ENCODE data around the gene PLXNA4.

PLXNA4 gene

DNA sequence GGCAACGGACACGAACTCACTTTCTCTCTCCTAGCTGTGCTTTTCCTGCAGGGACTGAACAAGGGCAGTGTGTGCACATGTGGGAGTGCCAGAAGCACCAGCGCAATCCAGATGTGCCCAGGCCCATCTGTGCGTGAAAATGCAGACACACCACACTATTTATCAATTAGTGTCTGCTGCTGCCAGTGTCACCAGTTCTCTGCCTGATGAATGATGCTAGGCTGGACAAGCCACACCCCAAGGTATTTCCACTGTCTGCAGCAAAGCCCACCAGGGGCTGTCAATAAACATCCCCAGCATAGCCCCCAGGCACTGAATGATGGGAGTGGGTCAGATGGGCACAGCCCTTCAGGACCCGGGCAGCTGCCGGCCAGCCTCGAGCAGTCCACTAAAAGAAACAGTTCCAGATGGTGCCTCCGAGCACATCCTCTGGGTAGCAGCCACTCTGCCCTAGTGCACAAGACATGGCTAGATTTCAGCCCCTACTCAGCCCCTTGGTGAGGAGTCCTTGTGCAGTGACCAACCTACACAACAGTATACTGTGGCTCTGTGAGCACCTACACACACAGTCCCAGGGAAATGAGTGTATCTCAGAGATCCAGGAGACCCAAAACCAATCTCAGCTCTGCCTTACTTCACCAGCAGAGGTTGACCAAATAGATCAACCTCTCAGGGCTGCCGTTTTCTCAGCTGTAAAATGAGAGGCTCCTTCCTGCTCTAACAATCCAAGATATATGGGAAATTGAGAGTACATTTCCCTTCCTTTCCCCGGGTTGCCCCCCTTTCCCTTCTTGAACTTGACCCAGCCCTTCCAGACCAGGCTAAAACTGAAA, 314.7 kb downstream of the PLXNA4 start:
- DNase-seq (ENCODE audit: low read depth), result no peak

DNA sequence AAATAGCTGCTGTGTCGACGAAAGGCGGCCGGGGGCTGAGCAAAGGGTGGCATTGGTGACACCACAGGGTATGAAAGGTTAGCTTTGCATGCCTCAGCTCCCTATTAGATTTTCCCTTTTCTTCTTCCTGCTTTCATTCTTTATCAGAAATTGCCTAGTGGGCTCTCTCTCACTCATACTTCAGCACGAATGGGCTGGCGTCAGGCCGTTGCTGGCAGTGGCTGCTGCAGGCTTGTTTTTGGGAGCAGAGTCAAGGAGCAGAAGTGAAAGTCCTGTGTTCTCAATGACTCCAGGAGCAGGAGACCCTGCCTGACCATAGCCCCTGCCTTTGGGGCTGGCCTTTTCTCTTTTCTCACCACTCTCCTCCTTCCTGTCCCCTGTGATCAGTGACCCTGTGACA, 318.0 kb downstream of the PLXNA4 start:
- DNase-seq (ENCODE audit: low read depth), result no peak

DNA sequence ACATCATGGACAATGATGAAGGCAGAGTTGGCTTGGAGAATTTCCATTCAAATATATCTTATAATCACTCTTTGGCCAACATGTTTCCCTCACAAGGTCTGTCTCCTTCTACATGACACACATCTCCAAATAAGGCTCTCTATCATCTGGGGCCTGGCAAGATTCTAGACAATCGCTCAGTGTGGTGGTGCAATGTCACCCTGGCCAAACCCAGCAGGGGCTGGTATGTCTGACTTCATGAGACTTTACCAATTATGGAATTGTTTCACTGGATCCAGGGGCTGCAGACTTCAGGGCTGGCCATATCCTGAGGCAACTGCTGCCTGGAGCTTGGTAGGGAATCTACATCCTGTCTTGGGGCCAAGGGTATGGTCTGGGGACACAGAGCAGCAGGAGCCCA, 319.0 kb downstream of the PLXNA4 start:
- DNase-seq (ENCODE audit: low read depth), result no peak

DNA sequence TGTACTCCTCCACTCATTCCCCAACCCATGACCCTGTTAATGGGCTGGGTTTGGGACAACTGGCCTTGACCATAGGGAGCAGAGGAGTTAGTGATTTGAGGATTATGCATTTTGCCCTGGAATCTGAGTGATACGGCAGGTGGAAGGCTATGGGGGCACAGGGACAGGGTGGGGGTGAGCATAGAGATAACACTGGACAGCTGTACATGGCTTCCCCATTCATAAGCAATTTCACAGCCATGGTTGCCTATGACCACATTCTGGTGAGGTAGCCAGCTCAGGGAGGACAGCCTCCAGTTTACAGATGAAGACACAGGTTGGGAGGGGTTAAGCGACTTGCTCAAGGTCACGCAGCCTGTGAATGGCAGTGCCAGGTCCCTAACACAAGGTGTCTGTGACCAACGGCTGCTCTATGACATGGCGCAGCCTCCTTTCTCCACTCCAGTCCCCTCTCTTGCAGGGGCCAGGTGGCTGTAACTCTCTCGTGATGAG, 319.5 kb downstream of the PLXNA4 start:
- DNase-seq (ENCODE audit: low read depth), result no peak

DNA sequence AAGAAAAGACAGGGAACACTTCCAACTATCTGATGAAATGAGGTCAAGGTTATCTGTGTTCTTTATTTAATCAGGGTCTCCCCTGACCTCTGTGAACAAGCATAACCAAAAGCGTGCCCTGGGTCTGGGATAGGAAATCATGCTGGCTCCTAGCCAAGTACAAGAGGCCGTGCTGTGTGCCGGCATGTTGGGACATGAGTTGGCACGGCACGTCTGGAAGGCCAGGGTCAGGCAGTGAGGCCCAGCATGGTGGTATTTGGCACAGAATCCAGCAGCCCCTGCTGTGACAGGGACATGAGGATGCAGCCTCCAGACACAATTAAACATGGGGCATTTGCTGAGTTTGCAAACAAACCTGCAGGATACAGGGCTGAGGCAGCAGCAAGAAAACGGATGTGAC, 320.4 kb downstream of the PLXNA4 start:
- no peak for DNase-seq (ENCODE audit: low read depth)

DNA sequence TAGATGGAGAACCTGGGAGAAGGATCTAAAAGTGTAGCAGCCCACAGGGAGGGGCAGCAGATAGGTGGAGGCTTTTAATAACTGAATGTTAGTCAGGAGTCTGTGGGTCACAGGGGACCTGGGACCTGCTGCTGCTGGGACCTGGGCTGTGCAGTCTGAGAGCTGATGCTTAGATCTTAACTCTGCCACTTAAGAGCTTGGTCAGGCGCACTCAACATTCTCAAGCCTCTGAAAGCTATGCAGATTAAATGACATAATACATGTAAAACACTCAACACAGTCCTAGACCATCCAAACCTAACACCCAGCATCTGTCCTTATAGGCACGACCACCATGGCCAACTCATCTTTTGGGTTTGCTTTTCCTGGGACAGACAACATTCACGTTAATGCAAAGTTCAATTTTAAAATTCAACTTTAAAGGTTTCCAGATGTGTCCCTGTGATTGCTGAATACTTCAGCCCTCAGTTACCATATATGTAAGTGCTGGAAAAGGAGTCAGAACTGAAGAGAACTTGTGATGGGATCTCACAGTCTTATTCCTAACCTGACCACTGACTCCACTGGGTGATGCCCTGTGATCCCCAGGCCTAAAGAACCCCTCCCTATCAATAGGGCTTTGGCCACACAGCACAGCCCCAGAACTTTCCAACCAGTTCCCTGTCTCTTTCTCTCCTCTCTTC, 321.0 kb downstream of the PLXNA4 start:
- DNase-seq (ENCODE audit: low read depth), result no peak

DNA sequence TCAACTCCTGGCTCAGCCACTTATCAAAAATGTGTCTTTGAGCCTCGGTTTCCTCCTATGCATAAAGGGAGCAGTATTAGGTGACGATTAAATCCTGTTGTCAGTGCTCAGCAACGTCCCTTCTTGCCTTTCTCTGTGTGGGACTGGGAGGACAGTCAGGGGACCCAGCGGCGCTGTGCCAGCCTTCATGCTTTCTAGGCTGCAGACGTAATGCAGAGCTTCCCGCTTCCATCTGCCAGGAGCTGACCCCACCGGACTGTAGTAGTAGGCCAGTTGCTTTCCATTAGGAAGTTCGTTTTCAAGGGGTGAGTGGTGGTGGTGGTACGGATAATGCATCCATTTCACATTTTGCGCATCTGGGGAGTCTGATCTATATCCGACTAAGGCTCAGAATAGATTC, 321.8 kb downstream of the PLXNA4 start:
- DNase-seq (ENCODE audit: low read depth), result no peak

DNA sequence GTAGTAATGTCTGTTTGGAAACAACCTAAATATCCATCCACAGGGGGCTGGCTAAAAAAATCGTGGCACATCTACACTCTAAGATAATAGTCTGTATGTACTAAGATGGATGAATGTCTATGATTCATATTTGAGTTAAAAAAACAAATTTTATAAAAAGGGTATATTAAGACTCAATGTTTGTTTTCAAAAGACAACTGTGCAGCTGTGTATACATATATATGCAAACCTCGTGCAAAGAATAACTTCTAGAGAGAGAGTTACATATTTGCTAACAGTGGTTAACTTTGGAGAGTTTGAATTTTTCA, 323.5 kb downstream of the PLXNA4 start:
- no peak for DNase-seq (ENCODE audit: low read depth)

DNA sequence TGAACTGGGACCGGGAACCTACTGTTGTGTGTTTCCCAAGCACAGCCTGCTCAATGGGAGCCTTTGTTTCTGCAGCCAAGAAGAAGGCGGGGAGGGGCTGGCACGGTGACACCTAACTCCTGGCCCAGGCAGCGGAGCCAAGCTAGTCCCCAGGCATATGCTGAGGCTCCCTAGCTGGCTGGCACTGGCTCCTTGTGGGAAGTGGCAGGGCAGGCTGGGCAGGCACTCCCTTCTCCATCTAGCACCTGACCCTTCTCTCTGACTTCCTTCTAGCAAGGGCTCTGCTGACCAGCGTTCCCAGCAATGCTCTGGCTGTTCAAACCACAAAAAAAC, 325.0 kb downstream of the PLXNA4 start:
- DNase-seq (ENCODE audit: low read depth), result no peak

DNA sequence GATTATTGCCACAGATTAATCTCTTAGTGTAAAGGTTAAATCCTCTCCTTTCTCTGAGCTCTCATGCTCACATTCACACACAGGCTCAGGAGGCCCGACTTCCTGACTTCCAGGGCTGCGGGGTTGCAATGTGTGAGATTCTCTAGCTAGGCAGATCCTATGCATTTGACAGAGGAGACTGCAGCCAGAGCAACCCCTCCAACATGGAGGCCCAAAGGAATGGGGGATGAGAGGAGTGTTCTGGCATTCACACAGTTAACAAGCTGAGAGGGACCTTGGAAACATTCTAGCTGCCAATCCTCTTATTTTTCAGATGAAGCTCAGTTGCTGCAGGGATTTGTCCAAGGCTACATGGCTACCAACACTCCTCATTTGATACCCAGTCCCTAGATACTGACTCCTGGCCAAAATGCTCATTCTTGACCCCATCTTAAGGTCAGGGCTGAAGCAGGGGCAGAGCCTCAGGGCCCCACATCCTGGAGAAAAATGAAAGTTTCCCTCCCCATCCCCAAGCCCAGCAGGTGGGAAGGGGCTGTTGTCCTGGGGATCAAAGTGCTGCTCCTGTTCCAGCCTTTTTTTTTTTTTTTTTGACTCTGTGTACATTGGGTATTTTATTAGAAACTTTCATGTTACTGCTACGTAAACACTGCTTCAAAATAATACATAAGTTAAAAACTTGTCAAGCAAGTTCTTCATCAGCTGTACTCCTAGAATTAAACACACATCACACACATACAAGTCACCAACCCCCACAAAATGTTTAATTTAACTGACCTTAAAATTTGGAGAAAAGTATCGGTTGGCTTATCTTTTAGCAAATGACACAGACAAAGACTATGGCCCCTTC, 325.6 kb downstream of the PLXNA4 start:
- DNase-seq (ENCODE audit: low read depth), result no peak

DNA sequence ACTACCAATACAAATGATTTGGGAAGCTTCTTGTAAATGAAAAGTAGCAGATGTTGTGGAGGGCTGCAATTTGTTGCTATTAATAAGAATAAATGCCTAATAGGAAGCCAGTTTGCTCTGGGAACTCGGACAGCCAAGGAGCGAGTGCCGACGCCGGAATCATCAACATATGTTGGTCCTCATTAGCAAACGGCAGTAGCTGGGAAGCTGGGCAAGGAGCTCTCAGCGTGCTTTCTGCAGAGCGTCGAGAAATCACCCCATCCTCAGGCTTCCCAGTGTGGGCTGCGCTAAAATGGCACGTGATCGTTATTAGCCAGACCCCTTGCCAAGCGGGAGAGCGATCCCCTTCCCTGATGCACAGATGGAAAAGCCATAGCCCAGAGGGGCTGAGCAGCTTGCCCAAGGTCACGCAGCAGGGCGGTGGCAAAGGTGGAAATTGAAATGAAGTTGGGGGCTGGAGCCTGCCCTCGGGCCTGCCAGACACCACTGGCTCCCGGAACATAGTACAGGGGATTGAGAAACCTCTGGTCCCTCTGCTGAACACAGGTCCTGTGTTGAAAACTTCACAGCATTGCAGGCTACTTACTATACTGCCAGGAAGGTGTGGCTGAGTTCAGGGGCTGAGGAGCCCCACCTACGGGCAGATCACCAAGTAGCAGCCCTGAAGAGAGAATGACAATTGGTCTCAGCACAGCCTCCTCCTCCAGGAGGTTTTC, 326.9 kb downstream of the PLXNA4 start:
- no peak for DNase-seq (ENCODE audit: low read depth)

DNA sequence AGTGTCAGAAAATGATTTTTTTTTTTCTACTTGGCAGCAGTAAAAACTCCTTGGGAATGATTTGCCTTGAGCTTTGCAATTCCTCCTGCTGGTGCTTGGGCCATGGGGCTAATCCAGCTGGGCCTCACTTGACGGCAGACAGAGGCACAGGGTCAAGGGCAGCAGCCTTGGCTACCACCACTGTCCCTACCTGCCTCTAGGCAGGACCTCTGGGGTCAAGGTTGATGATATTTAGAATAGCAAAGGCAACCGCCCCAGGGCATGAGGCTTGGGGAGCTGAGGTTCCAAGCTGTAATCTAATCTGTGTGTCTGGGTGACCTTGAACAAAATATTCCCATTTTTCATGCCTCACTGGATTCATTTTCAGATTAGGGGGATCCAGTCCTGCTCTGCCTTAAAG, 327.4 kb downstream of the PLXNA4 start:
- no peak for DNase-seq (ENCODE audit: low read depth)

DNA sequence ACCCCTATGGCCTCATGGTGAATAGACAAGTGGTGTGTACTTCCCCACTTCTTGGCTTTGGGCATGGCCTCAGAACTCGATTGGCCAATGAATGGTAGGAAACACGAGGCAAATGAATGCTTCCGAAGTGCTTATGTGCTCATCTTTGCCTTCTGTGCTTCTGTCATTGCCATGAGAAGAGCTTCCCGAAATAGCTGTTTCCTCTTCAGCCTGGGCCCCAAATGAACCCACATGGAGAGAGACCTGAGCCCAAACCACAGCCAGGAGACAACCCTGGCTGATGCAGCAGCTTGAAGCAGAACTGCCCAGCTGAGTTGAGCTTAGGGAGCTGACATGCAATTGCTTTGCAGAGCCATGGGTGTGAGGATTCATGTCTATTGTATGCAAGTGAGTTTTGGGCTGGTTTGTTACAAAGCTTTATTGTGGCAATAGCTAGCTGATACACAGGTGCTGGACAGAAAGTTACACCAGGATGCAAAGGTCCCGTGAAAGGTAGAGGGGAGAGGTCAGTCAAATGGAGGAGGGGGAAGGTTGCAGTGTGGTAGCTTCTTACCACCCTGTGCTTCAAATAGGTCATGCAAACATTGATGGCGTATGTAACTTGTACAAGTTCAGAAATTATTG, 328.2 kb downstream of the PLXNA4 start:
- no peak for DNase-seq (ENCODE audit: low read depth)

DNA sequence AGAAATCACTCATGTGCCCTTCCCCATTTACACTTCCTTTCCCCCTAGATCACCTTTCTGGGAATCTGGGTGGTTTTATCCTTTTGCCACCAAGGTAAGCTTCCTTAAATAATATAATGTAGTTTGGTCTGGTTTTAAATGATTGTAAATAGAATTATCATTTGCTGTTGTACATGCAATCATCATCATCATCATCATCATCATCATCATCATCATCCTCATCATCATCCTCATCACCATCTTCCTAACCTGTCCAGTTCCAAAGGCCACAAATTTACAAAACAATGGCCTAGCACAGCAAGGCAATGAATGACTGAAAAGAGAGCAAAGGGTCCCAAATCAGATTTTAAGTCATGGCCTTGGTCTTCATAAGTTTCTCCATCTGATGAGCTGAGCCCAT, 329.7 kb downstream of the PLXNA4 start:
- no peak for DNase-seq (ENCODE audit: low read depth)

DNA sequence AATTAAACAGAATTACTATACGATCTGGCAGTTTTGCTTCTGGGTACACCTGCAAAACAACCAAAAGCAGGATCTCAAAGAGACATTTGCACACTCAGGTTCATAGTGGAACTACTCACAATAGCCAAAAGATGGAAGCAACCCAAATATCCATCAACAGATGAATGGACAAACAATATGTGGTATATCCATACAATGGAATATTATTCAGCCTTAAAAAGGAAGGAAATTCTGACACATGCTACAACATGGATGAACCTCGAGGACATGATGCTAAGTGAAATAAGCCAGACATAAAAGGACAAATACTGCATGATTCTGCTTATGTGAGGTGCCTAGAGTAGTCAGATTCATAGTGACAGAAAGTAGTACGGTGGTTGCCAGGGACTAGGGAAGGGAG, 330.7 kb downstream of the PLXNA4 start:
- no peak for DNase-seq (ENCODE audit: low read depth)

DNA sequence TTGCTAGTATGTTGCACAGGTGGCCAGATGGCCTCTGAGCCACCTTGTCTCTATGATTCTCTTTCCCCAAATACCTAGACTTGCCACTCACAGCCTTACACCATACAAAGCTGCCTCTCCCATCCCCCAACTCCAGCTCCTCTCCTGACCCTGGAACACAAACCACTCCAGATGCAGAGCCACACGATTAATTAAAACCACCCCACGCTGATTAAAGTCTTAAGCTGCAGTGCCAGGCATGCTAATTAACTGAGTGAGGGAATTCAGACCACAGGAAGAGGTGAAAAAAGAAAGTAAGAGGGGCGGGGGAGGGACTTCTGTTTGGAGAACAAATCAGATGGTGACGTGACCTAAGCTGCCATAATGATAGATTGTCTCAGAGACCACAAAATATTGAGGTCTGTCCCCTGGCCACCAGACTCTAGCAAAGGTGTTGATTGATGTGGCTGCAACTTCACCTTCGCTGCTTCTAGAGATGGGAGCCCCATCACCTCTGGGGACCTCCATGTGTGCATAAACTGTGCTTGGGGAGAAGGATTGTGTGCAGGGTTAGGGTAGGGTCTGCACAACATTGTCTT, 331.3 kb downstream of the PLXNA4 start:
- no peak for DNase-seq (ENCODE audit: low read depth)

DNA sequence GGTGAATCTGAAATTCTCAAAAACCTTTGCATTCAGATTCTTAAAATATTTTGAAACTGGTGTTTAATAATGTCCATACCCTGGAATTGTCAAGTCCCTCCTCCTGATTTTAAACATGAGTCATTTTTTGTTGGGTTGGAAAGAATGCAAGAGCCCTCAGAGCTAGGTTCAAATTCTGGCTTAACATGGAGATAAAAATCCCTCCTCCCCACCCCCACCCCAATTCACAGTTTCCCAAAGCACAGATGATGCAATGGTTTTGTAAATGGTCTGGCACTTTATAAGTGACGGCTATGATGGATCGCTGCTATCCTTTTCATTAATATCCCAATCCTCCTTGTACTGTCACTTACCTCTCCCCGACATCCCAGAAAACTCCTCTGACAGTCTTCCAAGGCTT, 332.8 kb downstream of the PLXNA4 start:
- no peak for DNase-seq (ENCODE audit: low read depth)

DNA sequence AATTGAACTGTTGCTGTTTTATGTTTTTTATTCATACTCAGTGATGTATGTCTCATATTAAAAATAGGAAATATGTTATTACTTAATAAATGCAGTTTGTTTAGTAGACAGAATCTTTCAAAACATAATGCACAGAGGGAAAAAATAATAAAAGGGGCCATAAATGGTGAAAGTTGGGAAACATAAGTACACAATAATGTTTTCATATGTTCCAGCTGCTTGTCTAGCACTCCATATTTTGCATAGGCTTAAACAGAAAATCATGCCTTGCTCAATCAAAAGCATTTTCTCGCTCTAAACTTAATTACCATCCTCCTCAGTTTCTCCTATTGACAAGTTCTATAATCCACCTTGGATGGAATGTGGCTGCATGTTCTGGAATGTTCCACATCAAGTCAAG, 333.2 kb downstream of the PLXNA4 start:
- no peak for DNase-seq (ENCODE audit: low read depth)

DNA sequence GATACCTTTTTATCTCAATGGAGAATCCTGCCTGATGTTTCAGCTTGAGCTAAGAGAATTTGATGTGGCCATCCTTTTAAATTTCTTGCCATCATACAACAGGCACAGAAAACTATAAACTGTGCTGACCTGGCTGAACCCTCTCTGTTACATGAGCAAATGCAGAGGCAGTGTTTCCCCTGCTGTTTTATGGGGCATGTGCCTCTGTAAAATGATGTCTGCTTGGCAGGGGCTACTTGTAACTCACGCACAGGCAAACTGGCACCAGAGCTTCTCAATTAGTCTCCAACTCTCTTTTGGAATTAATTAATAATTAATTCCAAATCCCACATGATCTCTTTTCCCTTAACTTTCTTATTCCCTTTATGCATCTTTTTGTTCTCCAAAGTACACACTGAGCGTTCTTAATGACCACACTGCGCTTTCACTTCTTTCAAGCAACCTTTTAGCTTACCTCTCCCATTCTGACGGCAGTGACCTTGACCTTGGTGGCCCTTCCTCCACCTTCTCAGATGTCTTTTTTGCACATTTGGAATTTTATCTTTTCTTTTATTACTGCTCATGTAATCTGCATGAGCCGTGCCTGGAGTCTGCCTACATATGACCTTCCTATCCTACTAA, 334.0 kb downstream of the PLXNA4 start:
- DNase-seq (ENCODE audit: low read depth), result no peak

DNA sequence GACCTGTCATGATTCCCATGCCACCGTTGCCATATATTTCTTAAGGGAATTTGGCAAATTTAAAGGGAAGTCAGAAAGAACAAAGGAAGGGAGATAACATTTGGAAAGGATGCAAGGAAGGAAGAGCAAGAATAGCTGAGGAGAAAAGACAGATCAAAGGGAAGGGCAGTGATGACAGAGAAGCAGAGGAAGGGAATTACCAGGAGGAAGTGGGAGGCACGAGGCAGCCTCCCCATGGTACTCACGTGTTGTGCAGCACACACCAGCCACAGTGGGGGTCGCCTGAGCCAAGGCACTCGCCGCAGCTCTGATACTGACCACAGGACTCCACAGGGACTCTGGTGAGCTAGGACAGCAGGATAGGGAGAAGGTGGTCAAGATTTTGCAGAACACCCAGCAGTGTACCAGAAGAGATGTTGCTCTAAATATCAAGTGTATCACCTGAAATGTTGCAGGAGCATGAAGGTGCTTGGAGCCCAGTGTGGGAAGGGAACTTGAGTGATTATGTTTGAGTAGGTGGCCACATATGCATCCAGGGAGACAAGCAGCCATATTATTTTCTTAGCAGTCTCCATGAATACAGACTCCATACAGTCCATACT, 335.3 kb downstream of the PLXNA4 start:
- DNase-seq (ENCODE audit: low read depth), result no peak

DNA sequence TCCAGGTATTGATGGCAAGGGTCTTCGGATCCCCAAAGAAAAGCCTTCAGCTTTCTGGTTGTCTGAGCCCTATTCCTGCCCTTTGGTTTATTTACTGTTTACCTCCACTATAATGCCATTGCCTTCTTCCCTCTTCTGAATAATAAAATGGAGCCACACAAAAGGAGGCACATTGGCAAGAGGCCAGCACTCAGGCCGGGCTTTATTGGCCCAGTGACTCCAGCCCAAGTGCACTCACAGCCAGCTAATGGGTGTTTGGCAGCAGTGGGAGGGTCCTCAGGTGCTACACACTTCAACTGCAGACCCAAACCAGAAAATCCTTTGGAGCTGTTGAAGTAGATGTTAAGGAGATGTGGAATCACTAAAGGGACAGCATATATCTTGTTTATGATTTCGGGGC, 336.0 kb downstream of the PLXNA4 start:
- DNase-seq (ENCODE audit: low read depth), result no peak
